HepG2 (cell line): Measurements from ENCODE around the gene KIAA0232. TPM values are rescaled to one million over a fixed set of nuclear protein-coding genes. Genes with fewer than 3 reads are reported as not detected.

Experiments used
- ATAC-seq: fragments of 200-7000 bp; cut with Tn5 transposase; 3 replicates; pipeline ENCODE4 v1.9.1; 2020; ENCODE audit warnings: mild to moderate bottlenecking, moderate library complexity
- BruUV-seq: library from RNA; stranded (reverse); fragments of 400-500 nt; replicated peaks from 2 replicates; lab custom pipeline; 2021; lab: Mats Ljungman, UMichigan
- CTCF ChIA-PET: fragments of 300-600 bp; formaldehyde crosslinking; extraction: SDS; loops from one replicate; lab custom pipeline; 2021; ENCODE audit warnings: low total read pairs, inconsistent platforms, low intra/inter-chr PET ratio; lab: Yijun Ruan, JAX
- POLR2A ChIA-PET: fragments of 350-600 bp; sonication (Branson Sonifier 250); formaldehyde crosslinking; loops from one replicate; lab custom pipeline; 2020; ENCODE audit warnings: antibody characterized with exemption, inconsistent platforms; lab: Yijun Ruan, JAX
- DNase-seq: peaks from one replicate; pipeline ENCODE4 v3.0.0-alpha.2; 2015; ENCODE audit warnings: low spot score
- FAIRE-seq: peaks from 3 replicates; lab custom pipeline; 2011; peaks lifted over from hg19 to GRCh38; lab: Jason Lieb, UNC
- H2AFZ ChIP-seq: one replicate; pipeline ENCODE4 v1.6.1; 2011; ENCODE audit warnings: low read length, inconsistent platforms
- H3K27ac ChIP-seq: fragments of 300-600 bp; 3 replicates; pipeline ENCODE4 v1.8.0; 2011; ENCODE audit warnings: mixed run types, mild to moderate bottlenecking, mixed read lengths, low read length, inconsistent platforms; ENCODE audit not compliant: insufficient read depth; ENCODE audit errors: extremely low read length
- H3K27me3 ChIP-seq, 2 experiments: fragments of 200-600 bp in 1 of 2; 2 replicates in 1 of 2; 3 replicates in 1 of 2; pipeline versions ENCODE4 v1.6.0 to v1.8.0; 2011; ENCODE audit warnings: low read length in 2 of 2, mild to moderate bottlenecking in 2 of 2, moderate library complexity in 2 of 2, inconsistent platforms in 1 of 2; ENCODE audit not compliant: insufficient read depth in 2 of 2, control insufficient read depth in 1 of 2
- H3K36me3 ChIP-seq, 2 experiments: fragments of 200-600 bp in 1 of 2; replicated peaks in 1 of 2; 2 replicates in 1 of 2; 3 replicates in 1 of 2; pipeline versions ENCODE4 v1.5.1 to v1.8.0; 2011; ENCODE audit warnings: low read length in 2 of 2, inconsistent platforms in 1 of 2; ENCODE audit not compliant: insufficient read depth in 2 of 2, control insufficient read depth in 1 of 2
- H3K4me1 ChIP-seq: 2 replicates; pipeline ENCODE4 v1.5.1; 2012; ENCODE audit warnings: low read length, inconsistent platforms; ENCODE audit not compliant: insufficient read depth
- H3K4me2 ChIP-seq: 2 replicates; pipeline ENCODE4 v1.6.0; 2011; ENCODE audit warnings: low read depth, low read length, inconsistent platforms
- H3K4me3 ChIP-seq, 3 experiments: fragments of 200-600 bp in 1 of 3; sonication (generic), shearing (Covaris generic) in 1 of 3; replicated peaks in 1 of 3; 2 replicates each; pipeline ENCODE4 v1.5.1; 2011 to 2016; ENCODE audit warnings: low read length in 3 of 3, inconsistent platforms in 2 of 3, low read depth in 2 of 3, mild to moderate bottlenecking in 2 of 3, control low read depth in 1 of 3, mixed read lengths in 1 of 3; ENCODE audit not compliant: insufficient read depth in 1 of 3
- H3K79me2 ChIP-seq: one replicate; pipeline ENCODE4 v1.6.1; 2011; ENCODE audit warnings: low read length, inconsistent platforms; ENCODE audit not compliant: insufficient read depth
- H3K9ac ChIP-seq: 2 replicates; pipeline ENCODE4 v1.6.0; 2011; ENCODE audit warnings: mild to moderate bottlenecking, low read depth, low read length, inconsistent platforms; ENCODE audit not compliant: insufficient read depth
- H3K9me3 ChIP-seq: 2 replicates; pipeline ENCODE4 v1.5.1; 2012; ENCODE audit warnings: mild to moderate bottlenecking, low read length
- H4K20me1 ChIP-seq: 2 replicates; pipeline ENCODE4 v1.6.0; 2011; ENCODE audit warnings: inconsistent platforms, mild to moderate bottlenecking, low read length, moderate library complexity; ENCODE audit not compliant: insufficient read depth
- HNRNPL ChIP-seq: fragments of 200-400 bp; formaldehyde crosslinking; IDR thresholded peaks from 2 replicates; pipeline ENCODE4 v1.6.1; 2017; ENCODE audit warnings: mild to moderate bottlenecking, low read depth, low read length
- PHF20 ChIP-seq: sonication (generic); formaldehyde crosslinking; IDR thresholded peaks from 2 replicates; pipeline ENCODE4 v1.5.0; 2020; ENCODE audit warnings: mild to moderate bottlenecking, missing genetic modification reagents
- TOPORS ChIP-seq: sonication (generic); formaldehyde crosslinking; IDR thresholded peaks from 2 replicates; pipeline ENCODE4 v1.8.0; 2023; ENCODE audit warnings: mild to moderate bottlenecking, missing genetic modification reagents
- ZBTB7B ChIP-seq: sonication (generic); formaldehyde crosslinking; IDR thresholded peaks from 2 replicates; pipeline ENCODE4 v1.4.0; 2020; ENCODE audit warnings: missing genetic modification reagents
- ZNF281 ChIP-seq: sonication (generic); formaldehyde crosslinking; IDR thresholded peaks from 2 replicates; pipeline ENCODE4 v1.4.0; 2020; ENCODE audit warnings: missing genetic modification reagents, borderline replicate concordance
- ZNF484 ChIP-seq: sonication (generic); formaldehyde crosslinking; IDR thresholded peaks from 2 replicates; pipeline ENCODE4 v1.5.1; 2020; ENCODE audit warnings: mild to moderate bottlenecking, low read depth, missing genetic modification reagents, borderline replicate concordance
- ZNF687 ChIP-seq: sonication (generic); formaldehyde crosslinking; IDR thresholded peaks from 2 replicates; pipeline ENCODE4 v1.5.1; 2020; ENCODE audit warnings: mild to moderate bottlenecking, missing genetic modification reagents, moderate library complexity
- ZNF768 ChIP-seq: sonication (generic); formaldehyde crosslinking; IDR thresholded peaks from 2 replicates; pipeline ENCODE4 v1.4.0; 2020; ENCODE audit warnings: missing genetic modification reagents
- WGBS: methylation state at CpG from one replicate; pipeline ENCODE4 v1.1.6; 2017; ENCODE audit warnings: low lambda C conversion rate; 5-methylcytosine and 5-hydroxymethylcytosine counted together
- in situ Hi-C: cut with HindIII; loops from 2 replicates; pipeline ENCODE4 v1.10.0; 2017; ENCODE audit warnings: low pct_unique_long_range_greater_than_20kb; ENCODE audit not compliant: extremely low pct_ligation_motif_present
- intact Hi-C: fragments of 100-400 bp; cut with micrococcal nuclease; formaldehyde crosslinking; loops from one replicate; pipeline ENCODE4 v1.10.0; 2022; ENCODE audit not compliant: unreplicated experiment
- polyA plus RNA-seq, 8 experiments: library from polyadenylated mRNA; depleted of rRNA in 3 of 8; stranded (reverse) in 7 of 8; unstranded in 1 of 8; fragments of >200 nt; fragmentation: Illumina TruSeq in 4 of 8; extraction: Trizol in 4 of 8; gene quantifications; 2 replicates each; pipeline versions ENCODE4 v1.2.1 to v1.2.3, GENCODE V29; 2011 to 2016; ENCODE audit warnings: low read depth in 4 of 8, missing spikeins in 1 of 8, mixed read lengths in 1 of 8; ENCODE audit not compliant: insufficient read depth in 1 of 8
- total RNA-seq, 5 experiments: library from RNA; depleted of rRNA; stranded (reverse); fragments of >200 nt; fragmentation: Illumina TruSeq; extraction: Trizol; gene quantifications; 2 replicates each; pipeline ENCODE4 v1.2.3, GENCODE V29; 2016; ENCODE audit warnings: low read depth in 1 of 5

Gene KIAA0232
- total and polyA plus RNA-seq, 2 of the 13 experiments (the other 11 are each of a cell fraction or from before 2014, with no cell fraction given): 7.8 to 17.1 TPM

DNA sequence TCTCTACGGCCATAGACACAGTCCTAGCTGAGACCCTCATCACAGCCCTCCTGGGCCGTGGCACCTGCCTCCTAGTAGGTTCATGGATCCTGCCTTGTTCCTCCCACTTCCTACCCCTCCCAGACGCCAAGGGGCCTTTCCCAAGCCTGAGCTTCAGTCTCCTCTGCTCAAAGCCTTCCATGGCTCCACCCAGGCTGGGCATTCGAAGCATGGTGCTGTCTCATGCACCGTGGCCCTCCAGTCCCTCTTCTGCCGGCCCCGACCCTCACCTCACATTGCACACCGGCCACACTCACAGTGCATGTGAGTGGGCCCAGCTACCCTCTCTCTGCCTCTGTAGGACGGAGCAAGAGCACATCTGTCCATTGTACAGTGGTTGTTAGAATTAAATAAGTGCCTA, 21.7 kb upstream of the KIAA0232 start:
- Histone ChIP-seq H3K36me3 (no peaks in the 10 kb centered on the region), H2AFZ (no peak overlapping the region), H3K27ac (no peak overlapping the region), H4K20me1 (no peaks in the 10 kb centered on the region)
- intact Hi-C loops: loop anchor here (5.0 kb wide), 1 partner anchor 39 kb away; no protein-coding TSS in a partner anchor
- POLR2A ChIA-PET: interaction anchor here (3.3 kb wide), 1 partner anchor 7 kb away, joined by 17 read pairs; no protein-coding TSS in a partner anchor
- peak; percentile 19; the same call in 1 of the 2 replicates for TF ChIP-seq ZNF768 (CRISPR knock-in tag)
- no peak for TF ChIP-seq ZNF484 (CRISPR knock-in tag)
- TF ChIP-seq, all 625 proteins: peak for 1
- H3K27me3 ChIP-seq: no peaks in the 10 kb centered on the region
- FAIRE-seq (no peak), DNase-seq (no peak), ATAC-seq (no peak; the same call in 2 of the 3 replicates)
- CTCF ChIA-PET: no interaction called here
- peaks cover 37% of the 10 kb centered on the region for H3K4me1 ChIP-seq
- WGBS: 66% methylated on average over 7 of the region's 9 CpGs
- H3K79me2 ChIP-seq: no peaks in the 10 kb centered on the region
- BruUV-seq: no TSS peak
- no peak overlapping the region for H3K4me3 ChIP-seq
- peak overlapping the region; percentile 56 for H3K4me2 ChIP-seq
- H3K9me3 ChIP-seq: no peaks in the 10 kb centered on the region
- in situ Hi-C loops: no loop called here
- no peak overlapping the region for H3K9ac ChIP-seq

DNA sequence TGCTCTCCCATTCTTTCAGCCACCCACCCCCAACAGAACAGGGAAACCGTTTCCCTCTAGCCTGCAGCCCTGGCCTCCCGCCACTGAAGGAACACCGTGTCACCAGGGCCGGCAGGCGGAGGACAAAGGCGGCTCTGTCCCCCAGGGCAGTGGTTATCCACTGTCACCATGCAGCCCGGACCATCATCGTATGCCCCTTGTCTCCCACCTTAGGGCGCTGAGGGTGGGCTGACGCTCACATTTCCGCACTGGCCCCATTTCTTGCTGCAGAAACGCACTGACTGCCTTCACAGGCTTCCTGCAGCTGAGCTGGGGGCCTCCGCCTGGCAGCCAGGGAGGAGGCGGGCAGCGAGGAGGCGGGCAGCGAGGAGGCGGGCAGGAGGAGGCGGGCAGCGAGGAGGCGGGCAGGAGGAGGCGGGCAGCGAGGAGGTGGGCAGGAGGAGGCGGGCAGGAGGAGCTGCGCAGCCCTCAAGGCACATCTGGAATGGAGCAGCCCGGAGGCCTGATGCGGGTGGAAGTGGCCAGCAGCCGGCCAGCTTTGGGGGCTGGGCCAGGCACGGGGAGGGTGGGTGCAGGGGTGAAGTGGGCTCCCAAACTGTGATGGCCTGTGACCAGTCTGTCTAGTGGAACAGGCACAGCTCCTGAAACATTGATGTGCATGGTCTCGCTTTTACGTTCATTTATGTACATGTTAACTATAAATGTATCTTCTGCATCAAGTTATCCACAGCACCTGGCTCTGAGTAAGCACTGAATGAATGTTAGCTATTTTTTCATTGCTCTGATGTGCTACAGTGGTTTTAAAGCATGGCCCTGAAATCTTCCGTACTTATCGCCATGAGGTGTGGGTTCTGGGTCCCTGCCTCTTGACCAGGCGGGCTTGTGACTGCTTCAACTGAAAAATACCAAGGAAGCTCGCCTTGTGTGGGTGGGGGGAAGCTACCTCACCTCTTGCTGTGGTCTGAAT, 20.6 kb upstream of the KIAA0232 start:
- Histone ChIP-seq H4K20me1 (no peaks in the 10 kb centered on the region), H3K79me2 (no peaks in the 10 kb centered on the region), H3K4me2 (peak overlapping the region; percentile 56), H3K36me3 (no peaks in the 10 kb centered on the region), H3K27ac (no peak overlapping the region), H3K27me3 (no peaks in the 10 kb centered on the region), H3K9me3 (no peaks in the 10 kb centered on the region), H3K4me3 (peak overlapping the region in 1 of 3 experiments; percentile 23; a peak in 2 of 6 replicates), H3K4me1 (peaks cover 48% of the 10 kb centered on the region), H3K9ac (no peak overlapping the region), H2AFZ (no peak overlapping the region)
- CTCF ChIA-PET: no interaction called here
- WGBS: 64% methylated on average over 34 of the region's 35 CpGs
- intact Hi-C loops (loop anchor here (5.0 kb wide), 1 partner anchor 40 kb away; no protein-coding TSS in a partner anchor), in situ Hi-C loops (no loop called here)
- no peak for DNase-seq
- BruUV-seq: no TSS peak
- FAIRE-seq: no peak
- POLR2A ChIA-PET: no interaction called here
- ATAC-seq: peak; percentile 90
- TF ChIP-seq ZNF687 (peak; percentile 51), TOPORS (CRISPR knock-in tag) (no peak), HNRNPL (peak; percentile 90), ZBTB7B (CRISPR knock-in tag) (0 out of 2 replicates have a peak, but pooled peaks have one; percentile 28), PHF20 (CRISPR knock-in tag) (no peak), ZNF281 (CRISPR knock-in tag) (peak; percentile 40; the same call in 1 of the 2 replicates)
